KBM-7 (cell line): ENCODE results near the gene MAD1L1.
A peak's percentile ranks its signal among the peaks of the same experiment; 100 is the strongest.

ENCODE experiments used
- DNase-seq: peaks from one replicate; pipeline ENCODE4 v3.0.0-alpha.2; 2015
- in situ Hi-C: fragments of 300-500 bp; cut with MboI; formaldehyde crosslinking; loops from 2 replicates; pipeline ENCODE4 v1.14.3; 2020; ENCODE audit warnings: low sequenced_read_pairs, low pct_unique_long_range_greater_than_20kb, mixed read lengths

The MAD1L1 gene

DNA sequence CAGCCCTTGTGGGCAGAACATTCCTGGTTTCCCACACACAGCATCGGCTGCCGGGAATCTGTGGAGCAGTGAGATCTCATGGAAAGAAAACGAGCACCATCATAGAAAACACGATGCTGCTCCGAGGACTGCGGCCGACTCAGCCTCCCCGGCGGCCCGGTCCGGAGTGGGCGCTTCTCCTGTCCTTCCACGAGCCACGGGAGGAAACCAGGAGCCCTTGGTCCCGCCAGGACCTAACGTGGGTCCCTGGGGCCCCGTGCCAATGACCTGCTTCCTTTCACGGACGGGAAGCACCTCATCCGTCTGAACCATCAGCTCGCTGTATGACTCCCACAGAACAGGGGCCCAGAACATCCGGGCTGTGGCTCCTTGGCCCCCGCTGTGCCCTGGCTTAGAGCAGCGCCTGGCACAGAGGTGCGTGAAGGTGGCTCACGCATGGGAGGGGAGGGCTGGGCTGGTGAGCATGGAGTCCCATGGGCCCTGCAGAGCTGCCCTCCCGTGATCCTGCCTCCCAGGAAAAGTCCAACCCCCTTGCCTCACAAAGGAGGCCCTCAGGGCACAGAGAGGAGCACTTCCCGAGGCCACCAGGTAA lies 280.5 kb downstream of the MAD1L1 start:
- no peak for DNase-seq
- in situ Hi-C loops: no loop called here

GRCh38 chr7:1951600-1951999 lies 281.1 kb downstream of the MAD1L1 start:
- in situ Hi-C loops: no loop called here
- no peak for DNase-seq

DNA sequence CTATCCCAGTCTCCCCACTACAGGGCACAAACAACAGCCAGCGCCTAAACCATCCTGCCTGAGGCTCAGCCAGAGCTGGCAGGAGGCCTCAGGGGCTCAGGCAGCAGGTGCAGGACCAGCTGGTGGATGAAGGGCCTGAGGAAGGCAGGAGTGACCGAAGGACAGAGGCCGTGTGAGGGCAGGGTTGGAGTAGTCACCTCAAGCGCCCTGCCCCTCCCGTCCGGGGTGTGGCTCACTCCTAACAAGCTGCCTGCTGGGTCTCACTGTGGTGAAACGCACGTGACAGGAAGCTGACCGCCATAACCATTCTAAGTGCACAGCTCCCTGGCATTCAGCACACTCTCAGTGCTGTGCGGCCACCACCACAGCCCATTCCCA lies 281.6 kb downstream of the MAD1L1 start:
- DNase-seq: peak; percentile 25
- in situ Hi-C loops: no loop called here

GRCh38 chr7:1950452-1951158 lies 282.1 kb downstream of the MAD1L1 start:
- no peak for DNase-seq

DNA sequence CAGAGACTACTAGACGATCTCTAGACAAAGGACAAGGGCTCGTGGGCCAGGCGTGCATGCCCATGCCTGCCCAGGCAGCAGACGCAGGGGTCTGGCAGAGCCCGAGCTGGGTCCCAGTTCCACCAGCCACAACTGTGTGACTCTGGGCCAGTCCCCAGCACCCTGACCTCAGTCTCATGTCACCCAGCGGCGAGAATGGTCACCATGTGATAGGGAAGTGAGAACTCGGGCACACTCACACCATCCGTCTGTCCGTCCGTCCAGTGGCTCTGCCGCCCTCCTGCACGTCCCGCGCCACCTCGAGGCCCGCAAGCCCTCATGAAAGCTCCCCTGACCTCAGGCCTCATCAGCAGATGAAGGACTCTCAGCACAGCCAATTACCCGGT lies 282.7 kb downstream of the MAD1L1 start:
- DNase-seq: no peak
- in situ Hi-C loops: no loop called here

More at GRCh38 chr7:1950452-1951158, 282.1 kb downstream of the MAD1L1 start:
- in situ Hi-C loops: no loop called here

DNA sequence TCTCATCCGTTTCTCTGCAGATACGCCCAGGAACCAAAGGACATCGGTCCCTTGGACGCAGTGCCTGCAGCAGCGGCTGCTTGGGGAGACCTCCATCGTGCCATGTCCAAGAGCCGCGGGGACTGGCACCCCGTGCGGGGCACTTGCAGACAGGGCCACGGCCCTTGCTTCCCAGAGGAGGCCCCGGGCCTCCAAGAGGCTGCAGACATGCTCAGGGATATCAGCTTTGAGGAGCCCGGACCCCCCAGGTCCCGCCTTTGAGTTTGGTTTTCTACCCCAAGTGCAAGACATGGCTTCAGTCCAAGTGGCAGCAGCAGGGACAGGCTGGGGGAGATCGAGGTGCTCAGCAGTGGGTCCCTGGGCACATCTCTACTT lies 283.1 kb downstream of the MAD1L1 start:
- in situ Hi-C loops: no loop called here
- no peak for DNase-seq

DNA sequence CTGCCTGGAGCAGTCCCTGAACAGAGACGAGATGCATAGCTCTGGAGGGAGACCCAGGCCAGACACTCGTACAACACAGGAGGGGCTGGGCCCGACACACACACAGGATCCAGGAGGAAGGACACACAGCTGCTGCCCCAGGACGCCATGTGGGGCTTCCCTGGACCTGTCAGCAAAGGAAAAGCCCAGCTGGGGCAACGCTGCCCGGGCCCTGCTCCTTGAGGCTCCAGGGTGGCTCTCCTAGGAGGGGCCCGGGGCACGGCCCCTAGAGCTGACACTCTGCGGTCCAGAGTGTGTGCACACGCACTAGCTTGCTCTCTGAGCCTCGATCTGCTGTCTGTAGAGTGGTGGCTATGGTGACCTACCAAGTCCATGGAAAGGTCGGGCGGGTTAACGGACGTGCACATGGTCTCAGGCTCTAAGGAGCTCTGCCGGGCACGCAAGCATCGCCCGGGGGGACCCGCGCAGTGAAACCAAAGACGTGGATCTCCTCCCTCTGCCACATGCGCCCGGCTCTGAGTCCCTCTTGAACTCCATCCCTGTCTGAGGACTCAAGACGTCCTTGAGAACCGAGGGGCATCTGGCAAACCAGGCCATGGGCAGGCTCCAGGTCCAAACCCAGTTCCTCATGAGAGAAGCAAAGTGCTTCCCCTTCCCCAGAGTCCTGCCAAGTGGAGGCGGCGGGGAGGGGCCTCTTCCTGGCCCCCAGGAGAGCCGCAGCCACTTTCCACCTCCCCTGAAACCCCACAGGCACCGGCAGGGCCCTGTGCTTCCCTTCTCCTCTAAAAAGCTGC lies 283.7 kb downstream of the MAD1L1 start:
- in situ Hi-C loops: no loop called here

GRCh38 chr7:1948301-1948796 lies 284.4 kb downstream of the MAD1L1 start:
- in situ Hi-C loops: no loop called here

More for the DNA sequence above, 283.7 kb downstream of the MAD1L1 start:
- no peak for DNase-seq

DNA sequence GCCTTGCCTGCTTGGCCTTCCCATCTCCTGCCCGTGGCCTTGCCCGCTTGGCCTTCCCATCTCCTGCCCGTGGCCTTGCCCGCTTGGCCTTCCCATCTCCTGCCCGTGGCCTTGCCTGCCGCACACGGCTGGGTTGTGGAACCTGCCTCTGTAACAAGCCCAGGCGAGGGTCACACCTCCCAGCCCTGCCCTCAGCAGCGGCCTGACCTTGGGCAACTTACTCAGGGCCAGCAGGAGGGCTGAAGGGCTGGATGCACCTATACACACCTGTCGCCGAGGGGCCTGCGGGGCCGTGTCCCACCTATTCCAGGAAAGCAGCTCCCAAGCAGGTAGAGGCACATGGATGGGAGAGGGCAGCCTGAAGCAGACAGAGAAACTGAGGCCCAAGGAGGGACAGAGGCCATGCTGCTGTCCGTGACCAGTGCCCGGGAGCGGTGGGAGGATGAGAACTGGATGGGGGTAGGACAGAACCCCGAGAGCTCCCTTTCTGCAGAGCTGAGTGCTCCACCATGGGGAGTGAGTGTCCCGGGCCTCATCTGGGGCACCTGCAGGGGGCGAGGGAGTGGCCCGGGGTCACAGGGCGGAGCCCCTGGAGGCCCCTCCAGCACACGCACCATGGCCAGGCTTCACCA lies 285.0 kb downstream of the MAD1L1 start:
- in situ Hi-C loops: no loop called here
- DNase-seq: no peak

More at GRCh38 chr7:1948301-1948796, 284.4 kb downstream of the MAD1L1 start:
- DNase-seq: no peak

GRCh38 chr7:1946773-1947450 lies 285.8 kb downstream of the MAD1L1 start:
- in situ Hi-C loops: no loop called here
- no peak for DNase-seq

DNA sequence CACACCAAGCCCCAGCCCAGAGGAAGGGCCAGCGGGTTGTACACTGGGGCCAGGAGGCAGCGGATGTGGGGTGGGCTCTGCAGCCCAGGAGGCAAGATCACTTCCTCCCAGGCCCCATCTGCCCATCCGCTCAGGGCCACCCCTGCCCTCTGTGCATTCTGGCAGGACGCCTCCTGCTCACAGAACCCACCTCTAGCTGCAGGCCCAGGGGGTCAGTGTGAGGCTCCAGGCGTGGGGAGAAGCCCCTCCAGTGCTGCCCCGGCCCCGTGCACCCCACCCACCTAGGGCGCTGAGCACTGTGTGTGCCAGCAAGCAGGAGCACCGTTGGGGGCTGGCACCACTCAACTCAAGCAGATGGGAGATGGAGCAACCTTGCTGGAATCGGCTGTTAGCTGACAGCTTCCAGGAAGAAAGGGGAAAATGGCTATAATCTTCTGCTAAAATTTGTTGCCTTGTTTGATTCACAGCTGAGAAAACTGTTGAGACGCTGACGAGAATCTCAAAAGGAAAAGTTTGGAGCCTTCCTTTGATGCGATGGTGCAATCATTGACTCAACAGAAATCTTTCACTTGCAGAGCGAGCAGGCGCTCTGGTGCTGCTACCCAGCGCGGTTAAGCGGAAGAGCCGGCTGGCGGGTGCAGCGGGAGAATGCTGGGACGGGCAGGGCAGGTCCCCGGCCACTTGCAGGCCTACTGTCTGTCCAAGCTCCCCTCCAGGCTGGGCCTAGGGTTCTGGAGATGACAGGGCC lies 286.5 kb downstream of the MAD1L1 start:
- in situ Hi-C loops: no loop called here
- DNase-seq: no peak

- in situ Hi-C loops: no loop called here
- DNase-seq: no peak
Measured at GRCh38 chr7:1945558-1945957, 287.2 kb downstream of the MAD1L1 start.

- in situ Hi-C loops: no loop called here
- no peak for DNase-seq
Measured at GRCh38 chr7:1944619-1945210, 288.0 kb downstream of the MAD1L1 start.

DNA sequence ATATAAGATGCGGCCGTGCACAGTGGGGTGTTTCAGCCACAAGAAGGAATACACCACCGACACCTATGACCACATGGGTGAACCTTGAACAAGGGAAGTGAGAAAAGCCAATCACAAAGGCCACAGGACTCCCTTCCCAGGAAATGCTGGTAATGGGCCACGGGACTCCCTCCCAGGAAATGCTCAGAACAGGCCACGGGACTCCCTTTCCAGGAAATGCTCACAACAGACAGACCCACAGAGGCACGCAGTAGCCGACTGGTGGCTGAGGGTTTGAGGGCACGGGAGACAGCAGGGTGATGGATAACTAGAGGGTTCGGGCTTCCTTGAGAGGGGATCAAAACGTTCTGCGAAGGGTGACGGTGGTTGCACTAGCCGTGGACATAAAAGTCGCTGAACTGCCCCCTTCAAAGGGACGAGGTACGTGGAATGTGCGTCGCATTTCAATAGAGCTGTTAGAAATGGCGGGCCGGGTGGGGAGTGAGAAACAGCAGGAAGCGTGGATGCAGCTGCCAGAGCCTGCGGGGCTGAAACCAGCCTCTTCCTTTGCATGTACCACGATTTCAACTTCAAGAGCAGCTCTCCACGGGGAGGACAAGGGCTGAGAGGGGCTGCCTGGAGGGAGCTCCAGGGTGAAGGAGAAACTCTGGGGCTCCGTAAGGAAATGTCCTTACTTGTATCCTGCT lies 288.7 kb downstream of the MAD1L1 start:
- in situ Hi-C loops: no loop called here
- no peak for DNase-seq

DNA sequence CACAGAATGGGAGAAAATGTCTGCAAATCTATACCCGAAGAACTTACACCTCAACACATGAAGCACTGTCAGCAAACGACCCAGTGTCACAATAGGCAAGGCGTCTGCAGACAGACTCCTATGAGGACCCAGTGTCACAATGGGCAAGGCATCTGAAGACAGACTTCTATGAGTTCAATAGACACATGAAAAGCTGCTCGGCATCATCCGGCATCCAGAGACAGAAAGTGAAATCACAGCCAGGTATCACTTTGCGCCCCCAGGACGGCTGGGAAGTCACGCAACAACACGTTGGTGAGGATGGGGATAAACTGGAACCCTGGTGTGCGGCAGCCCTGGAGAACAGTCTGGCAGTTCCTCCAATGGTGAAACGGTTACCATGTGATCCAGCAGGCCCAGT lies 289.4 kb downstream of the MAD1L1 start:
- DNase-seq: no peak
- in situ Hi-C loops: no loop called here

GRCh38 chr7:1942941-1943289 lies 289.8 kb downstream of the MAD1L1 start:
- no peak for DNase-seq
- in situ Hi-C loops: no loop called here

- no peak for DNase-seq
- in situ Hi-C loops: no loop called here
Measured at GRCh38 chr7:1942243-1942940, 290.4 kb downstream of the MAD1L1 start.
